SK-N-SH (cell line): ENCODE measurements around the gene RBPJL. TPM values are rescaled to one million over a fixed set of nuclear protein-coding genes. Genes with fewer than 3 reads are reported as not detected.

Experiments
- CTCF ChIA-PET: fragments of 300-600, 350-600 bp; formaldehyde crosslinking; extraction: SDS; loops from one replicate; lab custom pipeline; 2021; lab: Yijun Ruan, JAX
- POLR2A ChIA-PET: fragments of 350-600 bp; sonication (Branson Sonifier 250); formaldehyde crosslinking; extraction: SDS; loops from one replicate; lab custom pipeline; 2020; ENCODE audit warnings: antibody characterized with exemption, inconsistent platforms; lab: Yijun Ruan, JAX
- DNase-seq: peaks from one replicate; pipeline ENCODE4 v3.0.0; 2012
- H2AFZ ChIP-seq: fragments of 200-600 bp; sonication (generic); 2 replicates; pipeline ENCODE4 v1.8.1; 2016; ENCODE audit warnings: antibody characterized with exemption, mild to moderate bottlenecking, low read depth
- H3F3A ChIP-seq: fragments of 200-600 bp; sonication (generic); replicated peaks from 2 replicates; pipeline ENCODE3; 2016; ENCODE audit warnings: antibody characterized with exemption, mild to moderate bottlenecking; ENCODE audit not compliant: insufficient read depth
- H3K27ac ChIP-seq, 2 experiments: fragments of 200-500 bp in 1 of 2; fragments of 200-600 bp in 1 of 2; sonication (Bioruptor generic) in 1 of 2; sonication (generic), shearing (Covaris generic) in 1 of 2; 2 replicates each; pipeline versions ENCODE4 v1.5.1 to v1.6.1; 2014 to 2016; ENCODE audit warnings: low read depth in 2 of 2, inconsistent platforms in 1 of 2, low read length in 1 of 2, mild to moderate bottlenecking in 1 of 2, mixed read lengths in 1 of 2
- H3K27me3 ChIP-seq: fragments of 200-600 bp; sonication (generic), shearing (Covaris generic); 2 replicates; pipeline ENCODE4 v1.6.1; 2016; ENCODE audit warnings: mixed run types; ENCODE audit not compliant: insufficient read depth
- H3K36me3 ChIP-seq, 2 experiments: fragments of 200-500 bp in 1 of 2; fragments of 200-600 bp in 1 of 2; sonication (Bioruptor generic) in 1 of 2; sonication (generic) in 1 of 2; replicated peaks in 1 of 2; 2 replicates each; pipeline versions ENCODE3 to v1.5.1; 2014 to 2016; ENCODE audit warnings: low read length in 1 of 2, mild to moderate bottlenecking in 1 of 2; ENCODE audit not compliant: insufficient read depth in 2 of 2, control insufficient read depth in 1 of 2
- H3K4me1 ChIP-seq, 2 experiments: fragments of 200-500 bp in 1 of 2; fragments of 200-600 bp in 1 of 2; sonication (Bioruptor generic) in 1 of 2; sonication (generic), shearing (Covaris generic) in 1 of 2; 2 replicates each; pipeline versions ENCODE4 v1.5.1 to v1.6.1; 2014 to 2016; ENCODE audit warnings: low read depth in 1 of 2, low read length in 1 of 2, mixed run types in 1 of 2; ENCODE audit not compliant: insufficient read depth in 2 of 2, control insufficient read depth in 1 of 2
- H3K4me2 ChIP-seq: fragments of 200-600 bp; sonication (generic), shearing (Covaris generic); 2 replicates; pipeline ENCODE4 v1.6.1; 2017; ENCODE audit warnings: mixed run types
- H3K4me3 ChIP-seq, 2 experiments: fragments of 200-500 bp in 1 of 2; fragments of 200-600 bp in 1 of 2; sonication (Bioruptor generic) in 1 of 2; sonication (generic), shearing (Covaris generic) in 1 of 2; 2 replicates each; pipeline versions ENCODE4 v1.5.1 to v1.8.1; 2014 to 2016; ENCODE audit warnings: low read depth in 2 of 2, inconsistent platforms in 1 of 2, low read length in 1 of 2, mild to moderate bottlenecking in 1 of 2, mixed read lengths in 1 of 2, moderate library complexity in 1 of 2
- H3K79me2 ChIP-seq: fragments of 200-600 bp; sonication (generic); 2 replicates; pipeline ENCODE4 v1.8.1; 2017; ENCODE audit warnings: mild to moderate bottlenecking; ENCODE audit not compliant: insufficient read depth
- H3K9ac ChIP-seq: fragments of 200-600 bp; sonication (generic); 2 replicates; pipeline ENCODE4 v1.6.1; 2017; ENCODE audit warnings: mixed run types
- H3K9me2 ChIP-seq: fragments of 200-600 bp; sonication (generic); 2 replicates; pipeline ENCODE4 v1.6.1; 2017; ENCODE audit warnings: mixed run types
- H3K9me3 ChIP-seq: fragments of 200-600 bp; sonication (generic); 2 replicates; pipeline ENCODE4 v1.6.1; 2017; ENCODE audit warnings: mixed run types, mild to moderate bottlenecking, moderate library complexity
- H4K20me1 ChIP-seq: fragments of 200-600 bp; sonication (generic); 2 replicates; pipeline ENCODE4 v1.6.1; 2017; ENCODE audit warnings: mild to moderate bottlenecking, mixed run types; ENCODE audit not compliant: insufficient read depth
- EZH2phosphoT487 ChIP-seq: fragments of 200-600 bp; sonication (generic); IDR thresholded peaks from 2 replicates; pipeline ENCODE4 v1.6.1; 2017; ENCODE audit warnings: low read depth, mixed run types, mild to moderate bottlenecking, antibody characterized with exemption, moderate library complexity, borderline replicate concordance
- FOSL2 ChIP-seq: IDR thresholded peaks from 2 replicates; pipeline ENCODE4 v1.4.0; 2012; ENCODE audit warnings: low read depth, mild to moderate bottlenecking, moderate library complexity, borderline replicate concordance
- FOXM1 ChIP-seq: IDR thresholded peaks from 2 replicates; pipeline ENCODE4 v1.4.0; 2012; ENCODE audit warnings: low read depth, mild to moderate bottlenecking
- MEF2A ChIP-seq: IDR thresholded peaks from 2 replicates; pipeline ENCODE4 v1.4.0; 2012; ENCODE audit warnings: low read depth, borderline replicate concordance
- MXI1 ChIP-seq: IDR thresholded peaks from 2 replicates; pipeline ENCODE4 v1.6.1; 2012; ENCODE audit warnings: mild to moderate bottlenecking, low read depth, low read length, improper control_type of control experiment
- NFIC ChIP-seq: IDR thresholded peaks from 2 replicates; pipeline ENCODE4 v1.4.0; 2012; ENCODE audit warnings: borderline replicate concordance
- NRF1 ChIP-seq: IDR thresholded peaks from 2 replicates; pipeline ENCODE4 v1.6.1; 2012; ENCODE audit warnings: low read depth, mild to moderate bottlenecking, low read length
- RAD21 ChIP-seq: IDR thresholded peaks from 2 replicates; pipeline ENCODE4 v1.6.1; 2012; ENCODE audit warnings: mild to moderate bottlenecking, low read length
- RCOR1 ChIP-seq: fragments of 150-350 bp; IDR thresholded peaks from 2 replicates; pipeline ENCODE4 v1.6.1; 2017; ENCODE audit warnings: antibody characterized with exemption, low read length
- RFX5 ChIP-seq: IDR thresholded peaks from 2 replicates; pipeline ENCODE4 v1.6.1; 2012; ENCODE audit warnings: mild to moderate bottlenecking, improper control_type of control experiment, low read length
- RXRA ChIP-seq: IDR thresholded peaks from 2 replicates; pipeline ENCODE4 v1.4.0; 2012; ENCODE audit warnings: low read depth, mild to moderate bottlenecking, borderline replicate concordance
- SMC3 ChIP-seq: IDR thresholded peaks from 2 replicates; pipeline ENCODE4 v1.6.1; 2012; ENCODE audit warnings: low read depth, low read length, improper control_type of control experiment
- TAF1 ChIP-seq: IDR thresholded peaks from 2 replicates; pipeline ENCODE4 v1.6.1; 2012; ENCODE audit warnings: low read depth, mild to moderate bottlenecking, low read length, moderate library complexity, borderline replicate concordance
- TCF12 ChIP-seq: IDR thresholded peaks from 2 replicates; pipeline ENCODE4 v1.4.0; 2012
- WGBS: methylation state at CpG from one replicate; pipeline ENCODE4 v1.1.6; 2017; ENCODE audit warnings: low lambda C conversion rate; 5-methylcytosine and 5-hydroxymethylcytosine counted together
- polyA plus RNA-seq, 3 experiments: library from polyadenylated mRNA; depleted of rRNA; stranded (reverse); fragments of >200 nt; gene quantifications; 2 replicates each; pipeline ENCODE4 v1.2.3, GENCODE V29; 2012
- TF ChIP-seq, protein P1 (sequence below): IDR thresholded peaks from 2 replicates; pipeline ENCODE4 v1.4.0; 2012; ENCODE audit warnings: low read depth, borderline replicate concordance
- TF ChIP-seq, protein P2 (sequence below): fragments of 200-600 bp; sonication (generic); IDR thresholded peaks from 2 replicates; pipeline ENCODE4 v1.6.1; 2017; ENCODE audit warnings: antibody characterized with exemption, mild to moderate bottlenecking, moderate library complexity
- TF ChIP-seq, protein P3 (sequence below): fragments of 150-350 bp; IDR thresholded peaks from 2 replicates; pipeline ENCODE4 v1.6.1; 2017; ENCODE audit warnings: antibody characterized with exemption, low read length, low read depth, borderline replicate concordance
- TF ChIP-seq, protein P4 (sequence below): IDR thresholded peaks from 2 replicates; pipeline ENCODE4 v1.4.0; 2012; ENCODE audit warnings: low read depth
- TF ChIP-seq, protein P5 (sequence below): IDR thresholded peaks from 2 replicates; pipeline ENCODE4 v1.6.1; 2012; ENCODE audit warnings: mild to moderate bottlenecking, low read depth, low read length, moderate library complexity

Gene RBPJL
- polyA plus RNA-seq, 1 of the 3 experiments (the other 2 are of a cell fraction), result not detected

DNA sequence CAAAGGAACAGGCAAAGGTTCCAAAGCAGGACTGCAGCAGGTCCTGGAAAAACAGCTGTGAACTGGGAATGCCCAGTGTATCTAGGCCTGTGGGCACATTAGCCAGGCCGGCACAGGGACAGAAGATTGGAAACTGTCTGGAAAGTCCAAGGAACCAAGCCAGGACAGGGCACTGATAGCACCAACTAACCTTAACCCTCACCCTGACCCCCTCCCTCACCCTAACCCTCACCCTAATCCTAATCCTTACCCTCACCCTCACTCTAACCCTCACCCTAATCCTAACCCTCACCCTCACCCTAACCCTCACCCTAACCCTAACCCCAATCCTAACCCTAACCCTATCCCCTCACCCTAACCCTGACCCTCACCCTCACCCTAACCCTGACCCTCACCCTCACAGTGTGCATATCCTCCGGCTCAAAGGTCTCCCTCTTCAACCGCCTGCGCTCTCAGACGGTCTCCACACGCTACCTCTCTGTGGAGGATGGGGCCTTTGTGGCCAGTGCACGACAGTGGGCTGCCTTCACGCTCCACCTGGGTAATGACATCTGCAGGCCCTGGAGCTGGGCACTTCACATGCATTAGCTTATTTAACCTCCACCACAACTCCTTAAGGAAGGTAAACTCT lies 6.5 kb downstream of the RBPJL start:
- Histone ChIP-seq H3K9ac (no peak overlapping the region), H4K20me1 (no peaks in the 10 kb centered on the region), H3K36me3 (no peaks in the 10 kb centered on the region), H3K4me3 (no peak overlapping the region), H3K79me2 (no peaks in the 10 kb centered on the region), H2AFZ (no peak overlapping the region), H3K27ac (no peak overlapping the region), H3K4me2 (no peak overlapping the region), H3K4me1 (no peaks in the 10 kb centered on the region), H3K9me2 (no peaks in the 10 kb centered on the region), H3F3A (no peaks in the 10 kb centered on the region), H3K27me3 (peaks cover 12% of the 10 kb centered on the region; the same call in 1 of the 2 replicates), H3K9me3 (no peaks in the 10 kb centered on the region)
- TF ChIP-seq RFX5, result no peak
- TF ChIP-seq RCOR1, result no peak
- TF ChIP-seq MEF2A, result no peak
- TF ChIP-seq, protein P1, sequence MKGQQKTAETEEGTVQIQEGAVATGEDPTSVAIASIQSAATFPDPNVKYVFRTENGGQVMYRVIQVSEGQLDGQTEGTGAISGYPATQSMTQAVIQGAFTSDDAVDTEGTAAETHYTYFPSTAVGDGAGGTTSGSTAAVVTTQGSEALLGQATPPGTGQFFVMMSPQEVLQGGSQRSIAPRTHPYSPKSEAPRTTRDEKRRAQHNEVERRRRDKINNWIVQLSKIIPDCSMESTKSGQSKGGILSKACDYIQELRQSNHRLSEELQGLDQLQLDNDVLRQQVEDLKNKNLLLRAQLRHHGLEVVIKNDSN, result no peak
- no peak for TF ChIP-seq FOSL2
- TF ChIP-seq MXI1, result no peak
- no peak for TF ChIP-seq RAD21
- no peak for TF ChIP-seq FOXM1
- TF ChIP-seq, protein P2, sequence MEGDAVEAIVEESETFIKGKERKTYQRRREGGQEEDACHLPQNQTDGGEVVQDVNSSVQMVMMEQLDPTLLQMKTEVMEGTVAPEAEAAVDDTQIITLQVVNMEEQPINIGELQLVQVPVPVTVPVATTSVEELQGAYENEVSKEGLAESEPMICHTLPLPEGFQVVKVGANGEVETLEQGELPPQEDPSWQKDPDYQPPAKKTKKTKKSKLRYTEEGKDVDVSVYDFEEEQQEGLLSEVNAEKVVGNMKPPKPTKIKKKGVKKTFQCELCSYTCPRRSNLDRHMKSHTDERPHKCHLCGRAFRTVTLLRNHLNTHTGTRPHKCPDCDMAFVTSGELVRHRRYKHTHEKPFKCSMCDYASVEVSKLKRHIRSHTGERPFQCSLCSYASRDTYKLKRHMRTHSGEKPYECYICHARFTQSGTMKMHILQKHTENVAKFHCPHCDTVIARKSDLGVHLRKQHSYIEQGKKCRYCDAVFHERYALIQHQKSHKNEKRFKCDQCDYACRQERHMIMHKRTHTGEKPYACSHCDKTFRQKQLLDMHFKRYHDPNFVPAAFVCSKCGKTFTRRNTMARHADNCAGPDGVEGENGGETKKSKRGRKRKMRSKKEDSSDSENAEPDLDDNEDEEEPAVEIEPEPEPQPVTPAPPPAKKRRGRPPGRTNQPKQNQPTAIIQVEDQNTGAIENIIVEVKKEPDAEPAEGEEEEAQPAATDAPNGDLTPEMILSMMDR, result no peak
- TF ChIP-seq RXRA, result no peak
- TF ChIP-seq, protein P3, sequence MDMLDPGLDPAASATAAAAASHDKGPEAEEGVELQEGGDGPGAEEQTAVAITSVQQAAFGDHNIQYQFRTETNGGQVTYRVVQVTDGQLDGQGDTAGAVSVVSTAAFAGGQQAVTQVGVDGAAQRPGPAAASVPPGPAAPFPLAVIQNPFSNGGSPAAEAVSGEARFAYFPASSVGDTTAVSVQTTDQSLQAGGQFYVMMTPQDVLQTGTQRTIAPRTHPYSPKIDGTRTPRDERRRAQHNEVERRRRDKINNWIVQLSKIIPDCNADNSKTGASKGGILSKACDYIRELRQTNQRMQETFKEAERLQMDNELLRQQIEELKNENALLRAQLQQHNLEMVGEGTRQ, result no peak
- TF ChIP-seq NFIC, result no peak
- no peak for TF ChIP-seq TAF1
- no peak for TF ChIP-seq EZH2phosphoT487
- TF ChIP-seq, protein P4, sequence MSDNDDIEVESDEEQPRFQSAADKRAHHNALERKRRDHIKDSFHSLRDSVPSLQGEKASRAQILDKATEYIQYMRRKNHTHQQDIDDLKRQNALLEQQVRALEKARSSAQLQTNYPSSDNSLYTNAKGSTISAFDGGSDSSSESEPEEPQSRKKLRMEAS, result no peak
- TF ChIP-seq, protein P5, sequence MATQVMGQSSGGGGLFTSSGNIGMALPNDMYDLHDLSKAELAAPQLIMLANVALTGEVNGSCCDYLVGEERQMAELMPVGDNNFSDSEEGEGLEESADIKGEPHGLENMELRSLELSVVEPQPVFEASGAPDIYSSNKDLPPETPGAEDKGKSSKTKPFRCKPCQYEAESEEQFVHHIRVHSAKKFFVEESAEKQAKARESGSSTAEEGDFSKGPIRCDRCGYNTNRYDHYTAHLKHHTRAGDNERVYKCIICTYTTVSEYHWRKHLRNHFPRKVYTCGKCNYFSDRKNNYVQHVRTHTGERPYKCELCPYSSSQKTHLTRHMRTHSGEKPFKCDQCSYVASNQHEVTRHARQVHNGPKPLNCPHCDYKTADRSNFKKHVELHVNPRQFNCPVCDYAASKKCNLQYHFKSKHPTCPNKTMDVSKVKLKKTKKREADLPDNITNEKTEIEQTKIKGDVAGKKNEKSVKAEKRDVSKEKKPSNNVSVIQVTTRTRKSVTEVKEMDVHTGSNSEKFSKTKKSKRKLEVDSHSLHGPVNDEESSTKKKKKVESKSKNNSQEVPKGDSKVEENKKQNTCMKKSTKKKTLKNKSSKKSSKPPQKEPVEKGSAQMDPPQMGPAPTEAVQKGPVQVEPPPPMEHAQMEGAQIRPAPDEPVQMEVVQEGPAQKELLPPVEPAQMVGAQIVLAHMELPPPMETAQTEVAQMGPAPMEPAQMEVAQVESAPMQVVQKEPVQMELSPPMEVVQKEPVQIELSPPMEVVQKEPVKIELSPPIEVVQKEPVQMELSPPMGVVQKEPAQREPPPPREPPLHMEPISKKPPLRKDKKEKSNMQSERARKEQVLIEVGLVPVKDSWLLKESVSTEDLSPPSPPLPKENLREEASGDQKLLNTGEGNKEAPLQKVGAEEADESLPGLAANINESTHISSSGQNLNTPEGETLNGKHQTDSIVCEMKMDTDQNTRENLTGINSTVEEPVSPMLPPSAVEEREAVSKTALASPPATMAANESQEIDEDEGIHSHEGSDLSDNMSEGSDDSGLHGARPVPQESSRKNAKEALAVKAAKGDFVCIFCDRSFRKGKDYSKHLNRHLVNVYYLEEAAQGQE, result no peak
- no peak for TF ChIP-seq TCF12
- no peak for TF ChIP-seq NRF1
- no peak for TF ChIP-seq SMC3
- ChIA-PET POLR2A (no interaction called here), CTCF (interaction anchor here (1.2 to 4.3 kb wide), 6 partner anchors 12 to 458 kb away, joined by 3 to 14 read pairs (median 10); no protein-coding TSS in a partner anchor)
- DNase-seq, result no peak
- 91% methylated on average over 8 of the region's 8 CpGs for WGBS
